GM23248 (cell line): ENCODE measurements around the gene DNAI1.

Experiments used
- EZH2 ChIP-seq: fragments of 200-600 bp; sonication (generic); IDR thresholded peaks from 2 replicates; pipeline ENCODE4 v1.6.1; 2018; ENCODE audit warnings: antibody characterized with exemption, mild to moderate bottlenecking; ENCODE audit not compliant: insufficient read depth, poor library complexity, severe bottlenecking
- EZH2phosphoT487 ChIP-seq: fragments of 200-600 bp; sonication (generic); IDR thresholded peaks from 2 replicates; pipeline ENCODE4 v1.6.1; 2018; ENCODE audit warnings: antibody characterized with exemption, moderate library complexity, mild to moderate bottlenecking, low read depth; ENCODE audit not compliant: insufficient read depth

DNA sequence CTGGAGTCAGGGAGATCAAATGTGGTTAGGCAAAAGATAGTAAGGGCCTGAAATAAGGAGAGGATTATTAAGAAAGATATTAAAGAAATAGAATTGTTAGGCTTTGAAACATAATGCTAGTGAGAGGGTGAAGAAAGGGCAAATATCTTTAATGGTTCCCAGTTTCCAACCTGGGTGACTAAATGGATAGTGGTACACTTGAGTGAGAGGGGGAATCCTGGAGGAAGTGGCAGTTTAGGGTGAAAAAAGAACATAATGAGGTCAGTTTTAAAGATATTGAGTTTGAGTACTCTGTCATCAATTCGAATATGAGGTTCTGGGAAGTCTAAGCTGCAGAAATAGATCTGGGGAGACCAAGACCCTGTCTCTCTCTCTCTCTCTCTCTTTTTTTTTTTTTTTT, 18.9 kb downstream of the DNAI1 start:
- TF ChIP-seq EZH2phosphoT487 (no peak), EZH2 (no peak)
